Natural killer cell (primary cell): ENCODE data around the gene ACE2. TPM values are rescaled to one million over a fixed set of nuclear protein-coding genes. Genes with fewer than 3 reads are reported as not detected.

Experiments
- ATAC-seq, 3 donors: fragments of 150-1000 bp in 2 of 3; fragments of 200-7000 bp in 1 of 3; cut with Tn5 transposase; 1 replicate in 1 of 3; 2 replicates in 2 of 3; pipeline ENCODE4 v1.10.0; 2021; ENCODE audit warnings: mild to moderate bottlenecking in 2 of 3, moderate library complexity in 2 of 3
- DNase-seq, 2 donors: peaks; one replicate each; pipeline versions ENCODE4 v3.0.0 to v3.0.0-alpha.2; 2013 to 2021; ENCODE audit warnings: mixed read lengths in 1 of 2
- H3K27ac ChIP-seq: one replicate; pipeline ENCODE4 v1.5.1; 2013; ENCODE audit warnings: mild to moderate bottlenecking, low read length
- H3K27me3 ChIP-seq: one replicate; pipeline ENCODE4 v1.6.1; 2013; ENCODE audit warnings: low read length; ENCODE audit not compliant: control insufficient read depth, insufficient read depth
- H3K36me3 ChIP-seq: one replicate; pipeline ENCODE4 v1.6.1; 2013; ENCODE audit warnings: low read length; ENCODE audit not compliant: control insufficient read depth, insufficient read depth
- H3K4me1 ChIP-seq: one replicate; pipeline ENCODE4 v1.6.1; 2013; ENCODE audit warnings: low read length; ENCODE audit not compliant: control insufficient read depth, insufficient read depth
- H3K4me3 ChIP-seq: one replicate; pipeline ENCODE4 v1.5.1; 2013; ENCODE audit warnings: low read length
- H3K9me3 ChIP-seq: one replicate; pipeline ENCODE4 v1.6.1; 2013; ENCODE audit warnings: low read length; ENCODE audit not compliant: control insufficient read depth, insufficient read depth
- H3K27ac Mint-ChIP-seq, 2 donors: one replicate each; pipeline ENCODE4 v1.8.0; 2022; ENCODE audit warnings: mild to moderate bottlenecking in 2 of 2, mixed read lengths in 2 of 2, moderate library complexity in 1 of 2
- H3K27me3 Mint-ChIP-seq, 2 donors: one replicate each; pipeline ENCODE4 v1.8.0; 2022; ENCODE audit warnings: low read depth in 2 of 2, mixed read lengths in 2 of 2
- H3K36me3 Mint-ChIP-seq: one replicate; pipeline ENCODE4 v1.8.0; 2022; ENCODE audit warnings: mixed read lengths
- H3K4me1 Mint-ChIP-seq, 2 donors: one replicate each; pipeline ENCODE4 v1.8.0; 2022; ENCODE audit warnings: mixed read lengths in 2 of 2
- H3K4me3 Mint-ChIP-seq: one replicate; pipeline ENCODE4 v1.8.0; 2022; ENCODE audit warnings: mild to moderate bottlenecking, moderate library complexity, mixed read lengths
- H3K9me3 Mint-ChIP-seq, 2 donors: one replicate each; pipeline ENCODE4 v1.8.0; 2022; ENCODE audit warnings: mixed read lengths in 2 of 2
- CTCF ChIP-seq: fragments of 200-600 bp; IDR thresholded peaks from one replicate; pipeline ENCODE4 v1.8.0; 2022; ENCODE audit warnings: antibody characterized with exemption
- WGBS: methylation state at CpG from one replicate; pipeline ENCODE4 v1.1.7; 2013; ENCODE audit warnings: missing lambda C conversion rate; ENCODE audit not compliant: insufficient coverage; 5-methylcytosine and 5-hydroxymethylcytosine counted together
- intact Hi-C: fragments of 100-400 bp; cut with micrococcal nuclease; formaldehyde crosslinking; loops from one replicate; pipeline ENCODE4 v1.14.2; 2022
- total RNA-seq, 4 donors: library from RNA; stranded (reverse); fragments of 120-200 nt in 1 of 4; gene quantifications; one replicate each; pipeline versions ENCODE4 v1.2.3 to v1.2.4, GENCODE V29; 2013 to 2022

The ACE2 gene
- total RNA-seq, 3 donors from 2014 or later (not counting 1 experiment from before 2014, with no cell fraction given): not detected

GRCh38 chrX:15523088-15523487 lies 77.7 kb downstream of the ACE2 start:
- intact Hi-C loops: no loop called here
- DNase-seq (no peak), ATAC-seq (no peak)
- no peak overlapping the region for H3K4me3 ChIP-seq
- no peak overlapping the region for H3K4me3 Mint-ChIP-seq
- H3K4me1 ChIP-seq: no peaks in the 10 kb centered on the region
- no peaks in the 10 kb centered on the region for H3K27me3 ChIP-seq
- peaks cover 9 to 34% of the 10 kb centered on the region in 2 donors for H3K27me3 Mint-ChIP-seq
- TF ChIP-seq CTCF: no peak
- no peak overlapping the region for H3K27ac ChIP-seq
- no peaks in the 10 kb centered on the region for H3K9me3 Mint-ChIP-seq
- no peaks in the 10 kb centered on the region for H3K36me3 ChIP-seq
- no peak overlapping the region for H3K27ac Mint-ChIP-seq
- no peaks in the 10 kb centered on the region for H3K36me3 Mint-ChIP-seq
- H3K9me3 ChIP-seq: no peaks in the 10 kb centered on the region
- H3K4me1 Mint-ChIP-seq: no peaks in the 10 kb centered on the region

DNA sequence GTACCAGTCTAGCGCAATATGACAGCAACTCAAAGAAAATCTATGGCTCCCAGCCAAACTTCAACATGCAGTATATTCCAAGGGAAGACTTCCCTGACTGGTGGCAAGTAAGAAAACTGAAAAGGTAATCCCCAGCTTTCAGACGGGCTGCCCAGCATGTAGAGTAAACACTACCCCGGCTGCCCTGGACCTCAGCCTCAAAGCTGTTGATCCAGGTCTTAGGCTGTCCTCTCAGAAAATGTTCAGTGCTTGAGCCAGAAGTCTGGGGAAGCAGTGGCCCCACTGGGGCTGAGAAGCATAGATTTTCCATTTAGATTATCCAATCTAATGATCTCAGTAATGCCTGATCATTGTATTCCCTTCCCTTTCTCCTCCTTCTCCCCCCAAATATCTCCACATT lies 78.3 kb downstream of the ACE2 start:
- Mint-ChIP-seq H3K36me3 (no peaks in the 10 kb centered on the region), H3K4me3 (no peak overlapping the region), H3K27ac (no peak overlapping the region), H3K9me3 (no peaks in the 10 kb centered on the region), H3K27me3 (peaks cover 9 to 34% of the 10 kb centered on the region in 2 donors), H3K4me1 (no peaks in the 10 kb centered on the region)
- no peaks in the 10 kb centered on the region for H3K9me3 ChIP-seq
- no peak overlapping the region for H3K27ac ChIP-seq
- TF ChIP-seq CTCF: no peak
- no peaks in the 10 kb centered on the region for H3K27me3 ChIP-seq
- DNase-seq (no peak), ATAC-seq (no peak)
- H3K4me1 ChIP-seq: no peaks in the 10 kb centered on the region
- no peaks in the 10 kb centered on the region for H3K36me3 ChIP-seq
- intact Hi-C loops: no loop called here
- WGBS: 91% methylated on average over 3 of the region's 3 CpGs
- no peak overlapping the region for H3K4me3 ChIP-seq

- ATAC-seq: no peak
- intact Hi-C loops: no loop called here
- no peaks in the 10 kb centered on the region for H3K9me3 Mint-ChIP-seq
- H3K4me1 ChIP-seq: no peaks in the 10 kb centered on the region
- no peak for DNase-seq
- no peaks in the 10 kb centered on the region for H3K9me3 ChIP-seq
- no peaks in the 10 kb centered on the region for H3K27me3 ChIP-seq
- no peak overlapping the region for H3K27ac Mint-ChIP-seq
- H3K4me1 Mint-ChIP-seq: no peaks in the 10 kb centered on the region
- H3K36me3 ChIP-seq: no peaks in the 10 kb centered on the region
- H3K4me3 Mint-ChIP-seq: no peak overlapping the region
- no peak overlapping the region for H3K27ac ChIP-seq
- peaks cover 0 to 13% of the 10 kb centered on the region in 2 donors for H3K27me3 Mint-ChIP-seq
- WGBS: 22% methylated on average over 6 of the region's 6 CpGs
- no peak overlapping the region for H3K4me3 ChIP-seq
- H3K36me3 Mint-ChIP-seq: no peaks in the 10 kb centered on the region
- no peak for TF ChIP-seq CTCF
Measured at GRCh38 chrX:15515931-15516330, 84.8 kb downstream of the ACE2 start.

DNA sequence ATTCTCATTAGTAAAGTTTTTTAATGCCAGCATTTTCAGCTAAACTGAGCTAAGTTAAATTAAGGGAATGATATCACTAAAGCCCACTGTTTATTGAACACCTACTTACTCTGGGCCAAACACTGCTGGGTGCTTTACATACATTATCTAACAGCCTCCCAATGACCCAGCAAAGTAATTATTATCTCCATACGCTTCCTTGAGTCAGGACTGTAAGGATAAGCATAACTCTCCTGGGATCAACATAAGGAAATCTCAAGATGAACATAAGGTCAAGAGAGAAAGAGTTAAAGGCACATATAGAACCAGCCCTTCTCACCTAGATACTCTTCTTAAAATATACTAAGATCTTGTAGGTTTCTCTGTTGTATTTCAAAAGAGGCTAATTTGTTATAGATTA lies 86.5 kb downstream of the ACE2 start:
- WGBS: no CpG with 5 or more reads among the region's 1 CpG
- ATAC-seq (no peak), DNase-seq (no peak)
- Mint-ChIP-seq H3K27me3 (peaks cover 0 to 18% of the 10 kb centered on the region in 2 donors), H3K4me3 (no peak overlapping the region), H3K27ac (no peak overlapping the region), H3K4me1 (no peaks in the 10 kb centered on the region), H3K9me3 (no peaks in the 10 kb centered on the region), H3K36me3 (no peaks in the 10 kb centered on the region)
- Histone ChIP-seq H3K36me3 (no peaks in the 10 kb centered on the region), H3K27me3 (no peaks in the 10 kb centered on the region), H3K4me1 (no peaks in the 10 kb centered on the region), H3K27ac (no peak overlapping the region), H3K9me3 (no peaks in the 10 kb centered on the region), H3K4me3 (no peak overlapping the region)
- intact Hi-C loops: no loop called here
- no peak for TF ChIP-seq CTCF
